HEK293 (cell line): ENCODE results near the gene DDX17.
A peak's percentile ranks its signal among the peaks of the same experiment; 100 is the strongest.

ENCODE experiments used
- HOXC10 ChIP-seq: sonication (generic); formaldehyde crosslinking; IDR thresholded peaks from 2 replicates; pipeline ENCODE4 v1.8.1; 2023; ENCODE audit warnings: mild to moderate bottlenecking, missing genetic modification reagents
- REPIN1 ChIP-seq: fragments of 450-650 bp; formaldehyde crosslinking; IDR thresholded peaks from 2 replicates; pipeline ENCODE4 v1.5.1; 2017; ENCODE audit warnings: missing biosample characterization, missing genetic modification characterization, low read depth
- ZBTB17 ChIP-seq: fragments of 450-650 bp; formaldehyde crosslinking; IDR thresholded peaks from 2 replicates; pipeline ENCODE4 v1.5.1; 2016; ENCODE audit warnings: missing biosample characterization, missing genetic modification characterization
- ZFHX2 ChIP-seq: fragments of 450-650 bp; formaldehyde crosslinking; conservative IDR thresholded peaks from 2 replicates; pipeline ENCODE4 v1.5.1; 2016; ENCODE audit warnings: missing biosample characterization, missing genetic modification characterization
- ZNF211 ChIP-seq: fragments of 450-650 bp; formaldehyde crosslinking; IDR thresholded peaks from 2 replicates; pipeline ENCODE4 v1.5.1; 2016; ENCODE audit warnings: low read depth, missing biosample characterization, missing genetic modification characterization
- ZNF239 ChIP-seq: fragments of 450-650 bp; formaldehyde crosslinking; IDR thresholded peaks from 2 replicates; pipeline ENCODE4 v1.5.1; 2016; ENCODE audit warnings: missing biosample characterization, missing genetic modification characterization
- ZNF341 ChIP-seq: fragments of 450-650 bp; formaldehyde crosslinking; IDR thresholded peaks from 2 replicates; pipeline ENCODE4; 2016; ENCODE audit warnings: low read depth, missing biosample characterization, missing genetic modification characterization
- ZNF610 ChIP-seq: fragments of 450-650 bp; formaldehyde crosslinking; IDR thresholded peaks from 2 replicates; pipeline ENCODE4 v1.5.1; 2016; ENCODE audit warnings: missing biosample characterization, missing genetic modification characterization, borderline replicate concordance
- ZNF664 ChIP-seq: fragments of 450-650 bp; formaldehyde crosslinking; IDR thresholded peaks from 2 replicates; pipeline ENCODE4 v1.5.1; 2016; ENCODE audit warnings: missing biosample characterization, missing genetic modification characterization
- ZNF785 ChIP-seq: fragments of 450-650 bp; formaldehyde crosslinking; IDR thresholded peaks from 2 replicates; pipeline ENCODE4 v1.5.1; 2016; ENCODE audit warnings: missing biosample characterization, missing genetic modification characterization
- ZNF791 ChIP-seq: fragments of 450-650 bp; formaldehyde crosslinking; IDR thresholded peaks from 2 replicates; pipeline ENCODE4 v1.5.1; 2016; ENCODE audit warnings: missing biosample characterization, missing genetic modification characterization
- ZSCAN30 ChIP-seq: fragments of 450-650 bp; IDR thresholded peaks from 2 replicates; pipeline ENCODE4 v1.5.1; 2018; ENCODE audit warnings: missing biosample characterization, mild to moderate bottlenecking, missing genetic modification characterization, moderate library complexity
- TF ChIP-seq, protein P1 (sequence below): fragments of 450-650 bp; formaldehyde crosslinking; IDR thresholded peaks from 2 replicates; pipeline ENCODE4 v1.5.1; 2017; ENCODE audit warnings: missing biosample characterization, missing genetic modification characterization
- TF ChIP-seq, protein P2 (sequence below): fragments of 450-650 bp; formaldehyde crosslinking; IDR thresholded peaks from 2 replicates; pipeline ENCODE4 v1.5.1; 2016; ENCODE audit warnings: missing biosample characterization, missing genetic modification characterization, borderline replicate concordance
- TF ChIP-seq, protein P3 (sequence below): fragments of 450-650 bp; formaldehyde crosslinking; IDR thresholded peaks from 2 replicates; pipeline ENCODE4 v1.5.1; 2016; ENCODE audit warnings: missing biosample characterization, missing genetic modification characterization

Gene DDX17

DNA sequence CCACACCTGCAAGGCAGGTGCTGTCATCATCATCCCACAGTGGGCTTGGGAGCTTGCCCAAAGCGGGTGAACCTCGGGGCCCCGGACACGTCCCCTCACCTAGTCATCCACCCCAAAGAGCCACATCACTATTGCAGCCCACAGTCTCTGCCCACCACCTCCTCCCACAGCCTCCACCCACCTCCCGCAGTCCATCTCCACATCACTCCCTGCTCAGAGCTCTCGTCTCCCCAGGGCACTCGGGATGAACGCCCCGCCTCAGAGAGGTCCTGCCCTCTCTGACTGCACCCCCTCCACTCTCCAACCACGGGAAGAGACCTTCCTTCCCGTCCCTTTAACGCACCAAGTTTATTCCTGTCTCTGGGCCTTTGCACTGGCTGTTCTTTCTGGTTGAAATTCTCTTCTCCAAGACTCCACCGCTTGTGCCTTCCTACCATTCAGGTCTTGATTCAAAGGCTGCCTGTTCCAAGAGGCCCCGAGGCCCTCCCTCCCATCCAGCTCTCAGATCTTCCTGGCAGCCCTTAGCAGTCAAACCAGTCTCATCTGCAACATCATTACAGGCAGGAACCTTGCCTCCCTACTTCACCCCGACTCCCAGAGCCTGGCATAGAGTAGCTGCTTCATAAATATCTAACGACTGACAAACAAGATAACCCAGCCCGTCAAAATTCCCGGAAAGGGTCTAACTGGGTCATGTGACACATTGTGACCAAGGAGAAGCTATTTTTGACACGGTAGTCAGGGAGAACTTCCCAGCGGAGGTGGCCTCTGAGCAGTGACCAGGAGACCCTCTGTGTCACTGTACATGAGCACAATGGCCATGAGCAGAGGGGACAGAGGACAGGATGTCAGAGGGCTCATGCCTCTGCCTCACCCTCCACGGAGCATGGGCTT lies 62.2 kb downstream of the DDX17 start (continued):
- TF ChIP-seq, protein P1, sequence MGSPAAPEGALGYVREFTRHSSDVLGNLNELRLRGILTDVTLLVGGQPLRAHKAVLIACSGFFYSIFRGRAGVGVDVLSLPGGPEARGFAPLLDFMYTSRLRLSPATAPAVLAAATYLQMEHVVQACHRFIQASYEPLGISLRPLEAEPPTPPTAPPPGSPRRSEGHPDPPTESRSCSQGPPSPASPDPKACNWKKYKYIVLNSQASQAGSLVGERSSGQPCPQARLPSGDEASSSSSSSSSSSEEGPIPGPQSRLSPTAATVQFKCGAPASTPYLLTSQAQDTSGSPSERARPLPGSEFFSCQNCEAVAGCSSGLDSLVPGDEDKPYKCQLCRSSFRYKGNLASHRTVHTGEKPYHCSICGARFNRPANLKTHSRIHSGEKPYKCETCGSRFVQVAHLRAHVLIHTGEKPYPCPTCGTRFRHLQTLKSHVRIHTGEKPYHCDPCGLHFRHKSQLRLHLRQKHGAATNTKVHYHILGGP (tag by site-specific recombination), result no peak
- TF ChIP-seq ZNF791 (no peak), ZNF664 (tag by site-specific recombination) (peak; percentile 82), REPIN1 (tag by site-specific recombination) (no peak), ZBTB17 (tag by site-specific recombination) (peak; percentile 62), HOXC10 (CRISPR knock-in tag) (no peak), ZNF211 (tag by site-specific recombination) (no peak), ZNF610 (tag by site-specific recombination) (no peak), ZNF785 (tag by site-specific recombination) (no peak), ZFHX2 (tag by site-specific recombination) (peak; percentile 99), ZNF239 (tag by site-specific recombination) (no peak), ZSCAN30 (no peak), ZNF341 (tag by site-specific recombination) (no peak)
- TF ChIP-seq, protein P2, sequence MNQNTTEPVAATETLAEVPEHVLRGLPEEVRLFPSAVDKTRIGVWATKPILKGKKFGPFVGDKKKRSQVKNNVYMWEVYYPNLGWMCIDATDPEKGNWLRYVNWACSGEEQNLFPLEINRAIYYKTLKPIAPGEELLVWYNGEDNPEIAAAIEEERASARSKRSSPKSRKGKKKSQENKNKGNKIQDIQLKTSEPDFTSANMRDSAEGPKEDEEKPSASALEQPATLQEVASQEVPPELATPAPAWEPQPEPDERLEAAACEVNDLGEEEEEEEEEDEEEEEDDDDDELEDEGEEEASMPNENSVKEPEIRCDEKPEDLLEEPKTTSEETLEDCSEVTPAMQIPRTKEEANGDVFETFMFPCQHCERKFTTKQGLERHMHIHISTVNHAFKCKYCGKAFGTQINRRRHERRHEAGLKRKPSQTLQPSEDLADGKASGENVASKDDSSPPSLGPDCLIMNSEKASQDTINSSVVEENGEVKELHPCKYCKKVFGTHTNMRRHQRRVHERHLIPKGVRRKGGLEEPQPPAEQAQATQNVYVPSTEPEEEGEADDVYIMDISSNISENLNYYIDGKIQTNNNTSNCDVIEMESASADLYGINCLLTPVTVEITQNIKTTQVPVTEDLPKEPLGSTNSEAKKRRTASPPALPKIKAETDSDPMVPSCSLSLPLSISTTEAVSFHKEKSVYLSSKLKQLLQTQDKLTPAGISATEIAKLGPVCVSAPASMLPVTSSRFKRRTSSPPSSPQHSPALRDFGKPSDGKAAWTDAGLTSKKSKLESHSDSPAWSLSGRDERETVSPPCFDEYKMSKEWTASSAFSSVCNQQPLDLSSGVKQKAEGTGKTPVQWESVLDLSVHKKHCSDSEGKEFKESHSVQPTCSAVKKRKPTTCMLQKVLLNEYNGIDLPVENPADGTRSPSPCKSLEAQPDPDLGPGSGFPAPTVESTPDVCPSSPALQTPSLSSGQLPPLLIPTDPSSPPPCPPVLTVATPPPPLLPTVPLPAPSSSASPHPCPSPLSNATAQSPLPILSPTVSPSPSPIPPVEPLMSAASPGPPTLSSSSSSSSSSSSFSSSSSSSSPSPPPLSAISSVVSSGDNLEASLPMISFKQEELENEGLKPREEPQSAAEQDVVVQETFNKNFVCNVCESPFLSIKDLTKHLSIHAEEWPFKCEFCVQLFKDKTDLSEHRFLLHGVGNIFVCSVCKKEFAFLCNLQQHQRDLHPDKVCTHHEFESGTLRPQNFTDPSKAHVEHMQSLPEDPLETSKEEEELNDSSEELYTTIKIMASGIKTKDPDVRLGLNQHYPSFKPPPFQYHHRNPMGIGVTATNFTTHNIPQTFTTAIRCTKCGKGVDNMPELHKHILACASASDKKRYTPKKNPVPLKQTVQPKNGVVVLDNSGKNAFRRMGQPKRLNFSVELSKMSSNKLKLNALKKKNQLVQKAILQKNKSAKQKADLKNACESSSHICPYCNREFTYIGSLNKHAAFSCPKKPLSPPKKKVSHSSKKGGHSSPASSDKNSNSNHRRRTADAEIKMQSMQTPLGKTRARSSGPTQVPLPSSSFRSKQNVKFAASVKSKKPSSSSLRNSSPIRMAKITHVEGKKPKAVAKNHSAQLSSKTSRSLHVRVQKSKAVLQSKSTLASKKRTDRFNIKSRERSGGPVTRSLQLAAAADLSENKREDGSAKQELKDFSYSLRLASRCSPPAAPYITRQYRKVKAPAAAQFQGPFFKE (tag by site-specific recombination), result no peak
- TF ChIP-seq, protein P3, sequence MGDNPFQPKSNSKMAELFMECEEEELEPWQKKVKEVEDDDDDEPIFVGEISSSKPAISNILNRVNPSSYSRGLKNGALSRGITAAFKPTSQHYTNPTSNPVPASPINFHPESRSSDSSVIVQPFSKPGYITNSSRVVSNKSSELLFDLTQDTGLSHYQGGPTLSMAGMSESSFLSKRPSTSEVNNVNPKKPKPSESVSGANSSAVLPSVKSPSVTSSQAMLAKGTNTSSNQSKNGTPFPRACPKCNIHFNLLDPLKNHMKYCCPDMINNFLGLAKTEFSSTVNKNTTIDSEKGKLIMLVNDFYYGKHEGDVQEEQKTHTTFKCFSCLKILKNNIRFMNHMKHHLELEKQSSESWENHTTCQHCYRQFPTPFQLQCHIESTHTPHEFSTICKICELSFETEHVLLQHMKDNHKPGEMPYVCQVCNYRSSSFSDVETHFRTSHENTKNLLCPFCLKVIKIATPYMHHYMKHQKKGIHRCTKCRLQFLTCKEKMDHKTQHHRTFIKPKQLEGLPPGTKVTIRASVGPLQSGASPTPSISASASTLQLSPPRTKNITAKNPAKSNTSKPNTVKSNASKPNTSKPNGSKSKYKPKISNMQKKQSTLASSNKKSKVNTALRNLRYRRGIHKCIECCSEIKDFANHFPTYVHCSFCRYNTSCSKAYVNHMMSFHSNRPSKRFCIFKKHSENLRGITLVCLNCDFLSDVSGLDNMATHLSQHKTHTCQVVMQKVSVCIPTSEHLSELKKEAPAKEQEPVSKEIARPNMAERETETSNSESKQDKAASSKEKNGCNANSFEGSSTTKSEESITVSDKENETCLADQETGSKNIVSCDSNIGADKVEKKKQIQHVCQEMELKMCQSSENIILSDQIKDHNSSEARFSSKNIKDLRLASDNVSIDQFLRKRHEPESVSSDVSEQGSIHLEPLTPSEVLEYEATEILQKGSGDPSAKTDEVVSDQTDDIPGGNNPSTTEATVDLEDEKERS (tag by site-specific recombination), result no peak
- TF ChIP-seq, all 188 proteins: peak for 5
